Esophagus squamous epithelium (tissue), 4 donors: Measurements from ENCODE around the gene CAMTA1.

Experiments
- CTCF ChIP-seq, 6 experiments: fragments of 450-650 bp in 4 of 6; fragments of 200-600 bp in 2 of 6; sonication (generic) in 2 of 6; IDR thresholded peaks; one replicate each; pipeline ENCODE4 v1.5.1; 2016 to 2019; ENCODE audit warnings: antibody characterized with exemption in 6 of 6, mild to moderate bottlenecking in 4 of 6, moderate library complexity in 4 of 6
- POLR2A ChIP-seq, 4 donors: fragments of 450-650 bp; IDR thresholded peaks; one replicate each; pipeline ENCODE4 v1.6.1; 2017; ENCODE audit warnings: antibody characterized with exemption in 4 of 4, mild to moderate bottlenecking in 4 of 4, moderate library complexity in 3 of 4

- TF ChIP-seq CTCF (IDR thresholded peaks at IDR 0.05) (no peak), POLR2A (IDR thresholded peaks at IDR 0.05) (no peak)
Observed at GRCh38 chr1:7095343-7095964, 310.2 kb downstream of the CAMTA1 start.
